CD4-positive, CD25-positive, alpha-beta regulatory T cell (primary cell): Measurements from ENCODE around the gene PPP2R2B. TPM values are rescaled to one million over a fixed set of nuclear protein-coding genes. Genes with fewer than 3 reads are reported as not detected.
A peak's percentile ranks its signal among the peaks of the same experiment; 100 is the strongest.

Source experiments
- ATAC-seq, 2 donors: fragments of 150-1000 bp; cut with Tn5 transposase; one replicate each; pipeline ENCODE4 v1.10.0; 2021; ENCODE audit warnings: low read depth in 2 of 2, moderate number of reproducible peaks in 2 of 2, moderate library complexity in 1 of 2
- DNase-seq, 3 donors: peaks; one replicate each; pipeline versions ENCODE4 v3.0.0 to v3.0.0-alpha.2; 2012 to 2022; ENCODE audit warnings: mixed read lengths in 1 of 3
- H3K27ac ChIP-seq: one replicate; pipeline ENCODE4 v1.7.0; 2013; ENCODE audit warnings: mild to moderate bottlenecking, low read length; ENCODE audit not compliant: insufficient read depth, poor library complexity, severe bottlenecking
- H3K27me3 ChIP-seq: one replicate; pipeline ENCODE4 v1.7.0; 2013; ENCODE audit warnings: low read length; ENCODE audit not compliant: control insufficient read depth, insufficient read depth
- H3K36me3 ChIP-seq: one replicate; pipeline ENCODE4 v1.7.0; 2013; ENCODE audit warnings: mild to moderate bottlenecking, low read length, moderate library complexity; ENCODE audit not compliant: control insufficient read depth, insufficient read depth
- H3K4me1 ChIP-seq: 2 replicates; pipeline ENCODE4 v1.7.0; 2013; ENCODE audit warnings: mild to moderate bottlenecking, low read length; ENCODE audit not compliant: insufficient read depth, control insufficient read depth, poor library complexity, severe bottlenecking
- H3K4me3 ChIP-seq: one replicate; pipeline ENCODE4 v1.7.0; 2013; ENCODE audit warnings: low read depth, mild to moderate bottlenecking, low read length, moderate library complexity
- H3K9me3 ChIP-seq, 2 experiments: 1 replicate in 1 of 2; 2 replicates in 1 of 2; pipeline ENCODE4 v1.7.0; 2013; ENCODE audit warnings: low read length in 2 of 2, mild to moderate bottlenecking in 1 of 2, moderate library complexity in 1 of 2; ENCODE audit not compliant: control insufficient read depth in 2 of 2
- H3K27ac Mint-ChIP-seq, 3 donors: one replicate each; pipeline ENCODE4 v1.8.0; 2020 to 2022; ENCODE audit warnings: mild to moderate bottlenecking in 3 of 3, mixed read lengths in 3 of 3, moderate library complexity in 2 of 3
- H3K27me3 Mint-ChIP-seq: one replicate; pipeline ENCODE4 v1.8.0; 2022; ENCODE audit warnings: mild to moderate bottlenecking, mixed read lengths
- H3K36me3 Mint-ChIP-seq: one replicate; pipeline ENCODE4 v1.8.0; 2020; ENCODE audit warnings: mixed read lengths
- H3K4me1 Mint-ChIP-seq, 4 donors: one replicate each; pipeline ENCODE4 v1.8.0; 2020 to 2022; ENCODE audit warnings: mixed read lengths in 4 of 4, mild to moderate bottlenecking in 1 of 4
- H3K4me3 Mint-ChIP-seq, 4 donors: one replicate each; pipeline ENCODE4 v1.8.0; 2020 to 2022; ENCODE audit warnings: mild to moderate bottlenecking in 4 of 4, mixed read lengths in 4 of 4, moderate library complexity in 3 of 4
- H3K9me3 Mint-ChIP-seq, 7 donors: one replicate each; pipeline ENCODE4 v1.8.0; 2020 to 2022; ENCODE audit warnings: mixed read lengths in 7 of 7, mild to moderate bottlenecking in 3 of 7, moderate library complexity in 2 of 7
- polyA plus RNA-seq, 4 donors: library from polyadenylated mRNA; unstranded; fragments of 300-500 nt; fragmentation: Illumina TruSeq; gene quantifications; one replicate each; pipeline ENCODE4 v1.2.3, GENCODE V29; 2021
- total RNA-seq: library from RNA; stranded (reverse); gene quantifications from one replicate; pipeline ENCODE4 v1.2.3, GENCODE V29; 2022

The PPP2R2B gene
- total and polyA plus RNA-seq, 5 donors from 2014 or later: 6.1 to 16.7 (median 14.5) TPM

- no peak overlapping the region for H3K4me3 ChIP-seq
- H3K4me1 Mint-ChIP-seq: no peaks in the 10 kb centered on the region
- no peak overlapping the region for H3K4me3 Mint-ChIP-seq
- H3K9me3 ChIP-seq: no peaks in the 10 kb centered on the region
- H3K27ac Mint-ChIP-seq: no peak overlapping the region
- no peak overlapping the region for H3K27ac ChIP-seq
- H3K36me3 ChIP-seq: no peaks in the 10 kb centered on the region
- H3K27me3 Mint-ChIP-seq: peaks cover 32% of the 10 kb centered on the region
- DNase-seq (no peak), ATAC-seq (no peak)
- no peaks in the 10 kb centered on the region for H3K36me3 Mint-ChIP-seq
- peaks cover 8% of the 10 kb centered on the region for H3K27me3 ChIP-seq
- H3K4me1 ChIP-seq: no peaks in the 10 kb centered on the region
- peaks cover 0 to 2% (median 0%) of the 10 kb centered on the region in 7 donors for H3K9me3 Mint-ChIP-seq
Measured at GRCh38 chr5:146553446-146553845, 325.1 kb downstream of the PPP2R2B start.

GRCh38 chr5:146549615-146550014, 328.9 kb downstream of the PPP2R2B start:
- Histone ChIP-seq H3K9me3 (no peaks in the 10 kb centered on the region), H3K36me3 (no peaks in the 10 kb centered on the region), H3K27me3 (peaks cover 8% of the 10 kb centered on the region), H3K4me1 (no peaks in the 10 kb centered on the region), H3K27ac (no peak overlapping the region), H3K4me3 (no peak overlapping the region)
- Mint-ChIP-seq H3K27me3 (peaks cover 33% of the 10 kb centered on the region), H3K27ac (no peak overlapping the region), H3K4me1 (no peaks in the 10 kb centered on the region), H3K9me3 (peaks cover 0 to 2% (median 0%) of the 10 kb centered on the region in 7 donors), H3K4me3 (no peak overlapping the region), H3K36me3 (no peaks in the 10 kb centered on the region)
- DNase-seq (no peak), ATAC-seq (no peak)

- no peaks in the 10 kb centered on the region for H3K9me3 ChIP-seq
- Mint-ChIP-seq H3K27me3 (peaks cover 33% of the 10 kb centered on the region), H3K4me3 (no peak overlapping the region), H3K27ac (no peak overlapping the region), H3K36me3 (no peaks in the 10 kb centered on the region), H3K4me1 (no peaks in the 10 kb centered on the region), H3K9me3 (peaks cover 0 to 2% (median 0%) of the 10 kb centered on the region in 7 donors)
- DNase-seq: no peak
- H3K36me3 ChIP-seq: no peaks in the 10 kb centered on the region
- no peaks in the 10 kb centered on the region for H3K4me1 ChIP-seq
- ATAC-seq: no peak
- H3K27ac ChIP-seq: no peak overlapping the region
- peaks cover 6% of the 10 kb centered on the region for H3K27me3 ChIP-seq
- no peak overlapping the region for H3K4me3 ChIP-seq
Measured at GRCh38 chr5:146548781-146549449, 329.6 kb downstream of the PPP2R2B start.

- Mint-ChIP-seq H3K27me3 (peaks cover 14% of the 10 kb centered on the region), H3K9me3 (no peaks in the 10 kb centered on the region), H3K36me3 (no peaks in the 10 kb centered on the region), H3K4me3 (no peak overlapping the region), H3K4me1 (peaks cover 0 to 2% (median under 1%) of the 10 kb centered on the region in 4 donors), H3K27ac (no peak overlapping the region)
- Histone ChIP-seq H3K9me3 (no peaks in the 10 kb centered on the region), H3K36me3 (no peaks in the 10 kb centered on the region), H3K4me1 (no peaks in the 10 kb centered on the region), H3K4me3 (no peak overlapping the region), H3K27ac (no peak overlapping the region), H3K27me3 (no peaks in the 10 kb centered on the region)
- ATAC-seq (no peak), DNase-seq (no peak)
Measured at GRCh38 chr5:146544232-146544631, 334.3 kb downstream of the PPP2R2B start.

GRCh38 chr5:146541958-146542849, 336.4 kb downstream of the PPP2R2B start:
- Histone ChIP-seq H3K27ac (no peak overlapping the region), H3K4me1 (no peaks in the 10 kb centered on the region), H3K4me3 (no peak overlapping the region), H3K36me3 (no peaks in the 10 kb centered on the region), H3K9me3 (no peaks in the 10 kb centered on the region), H3K27me3 (no peaks in the 10 kb centered on the region)
- no peaks in the 10 kb centered on the region for H3K9me3 Mint-ChIP-seq
- H3K27me3 Mint-ChIP-seq: peaks cover 12% of the 10 kb centered on the region
- DNase-seq (peak; percentile 43 to 64 (median 47)), ATAC-seq (peak; percentile 73 to 78)
- peaks cover 0 to 2% (median under 1%) of the 10 kb centered on the region in 4 donors for H3K4me1 Mint-ChIP-seq
- no peak overlapping the region for H3K27ac Mint-ChIP-seq
- no peak overlapping the region for H3K4me3 Mint-ChIP-seq
- H3K36me3 Mint-ChIP-seq: no peaks in the 10 kb centered on the region

GRCh38 chr5:146540414-146540813, 338.1 kb downstream of the PPP2R2B start:
- H3K4me1 ChIP-seq: no peaks in the 10 kb centered on the region
- no peaks in the 10 kb centered on the region for H3K9me3 ChIP-seq
- no peak for ATAC-seq

GRCh38 chr5:146539973-146540372, 338.6 kb downstream of the PPP2R2B start:
- Histone ChIP-seq H3K9me3 (no peaks in the 10 kb centered on the region), H3K36me3 (no peaks in the 10 kb centered on the region), H3K4me3 (no peak overlapping the region), H3K27me3 (no peaks in the 10 kb centered on the region), H3K27ac (no peak overlapping the region), H3K4me1 (no peaks in the 10 kb centered on the region)
- no peak for ATAC-seq
- peaks cover 5% of the 10 kb centered on the region for H3K27me3 Mint-ChIP-seq
- no peak overlapping the region for H3K27ac Mint-ChIP-seq
- DNase-seq: no peak
- H3K36me3 Mint-ChIP-seq: no peaks in the 10 kb centered on the region
- H3K4me1 Mint-ChIP-seq: peaks cover 0 to 2% (median under 1%) of the 10 kb centered on the region in 4 donors
- H3K9me3 Mint-ChIP-seq: no peaks in the 10 kb centered on the region
- no peak overlapping the region for H3K4me3 Mint-ChIP-seq

More at GRCh38 chr5:146540414-146540813, 338.1 kb downstream of the PPP2R2B start:
- Mint-ChIP-seq H3K4me1 (peaks cover 0 to 2% (median under 1%) of the 10 kb centered on the region in 4 donors), H3K9me3 (no peaks in the 10 kb centered on the region), H3K27me3 (peaks cover 5% of the 10 kb centered on the region), H3K4me3 (no peak overlapping the region), H3K36me3 (no peaks in the 10 kb centered on the region), H3K27ac (no peak overlapping the region)
- Histone ChIP-seq H3K27ac (no peak overlapping the region), H3K4me3 (no peak overlapping the region), H3K27me3 (no peaks in the 10 kb centered on the region), H3K36me3 (no peaks in the 10 kb centered on the region)
- no peak for DNase-seq
